ENCODE measurements around the gene PCBP3.

- TF ChIP-seq, protein P1, sequence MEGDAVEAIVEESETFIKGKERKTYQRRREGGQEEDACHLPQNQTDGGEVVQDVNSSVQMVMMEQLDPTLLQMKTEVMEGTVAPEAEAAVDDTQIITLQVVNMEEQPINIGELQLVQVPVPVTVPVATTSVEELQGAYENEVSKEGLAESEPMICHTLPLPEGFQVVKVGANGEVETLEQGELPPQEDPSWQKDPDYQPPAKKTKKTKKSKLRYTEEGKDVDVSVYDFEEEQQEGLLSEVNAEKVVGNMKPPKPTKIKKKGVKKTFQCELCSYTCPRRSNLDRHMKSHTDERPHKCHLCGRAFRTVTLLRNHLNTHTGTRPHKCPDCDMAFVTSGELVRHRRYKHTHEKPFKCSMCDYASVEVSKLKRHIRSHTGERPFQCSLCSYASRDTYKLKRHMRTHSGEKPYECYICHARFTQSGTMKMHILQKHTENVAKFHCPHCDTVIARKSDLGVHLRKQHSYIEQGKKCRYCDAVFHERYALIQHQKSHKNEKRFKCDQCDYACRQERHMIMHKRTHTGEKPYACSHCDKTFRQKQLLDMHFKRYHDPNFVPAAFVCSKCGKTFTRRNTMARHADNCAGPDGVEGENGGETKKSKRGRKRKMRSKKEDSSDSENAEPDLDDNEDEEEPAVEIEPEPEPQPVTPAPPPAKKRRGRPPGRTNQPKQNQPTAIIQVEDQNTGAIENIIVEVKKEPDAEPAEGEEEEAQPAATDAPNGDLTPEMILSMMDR (IDR thresholded peaks at IDR 0.05): no peak
- no peak for TF ChIP-seq EZH2phosphoT487 (IDR thresholded peaks at IDR 0.05)
Measured at GRCh38 chr21:45908536-45909237, 265.2 kb downstream of the PCBP3 start.
